Neural progenitor cell (in vitro differentiated cells): ENCODE data around the gene TCP11.

Experiments
- EZH2 ChIP-seq: fragments of 200-600 bp; sonication (generic); IDR thresholded peaks from 2 replicates; pipeline ENCODE4 v1.6.1; 2017; ENCODE audit warnings: antibody characterized with exemption, mild to moderate bottlenecking, moderate library complexity
- EZH2phosphoT487 ChIP-seq: fragments of 200-600 bp; sonication (generic); IDR thresholded peaks from 2 replicates; pipeline ENCODE4 v1.6.1; 2017; ENCODE audit warnings: antibody characterized with exemption
- TF ChIP-seq, protein P1 (sequence below): fragments of 200-600 bp; sonication (generic); IDR thresholded peaks from 2 replicates; pipeline ENCODE4 v1.5.1; 2017; ENCODE audit warnings: antibody characterized with exemption, mild to moderate bottlenecking

DNA sequence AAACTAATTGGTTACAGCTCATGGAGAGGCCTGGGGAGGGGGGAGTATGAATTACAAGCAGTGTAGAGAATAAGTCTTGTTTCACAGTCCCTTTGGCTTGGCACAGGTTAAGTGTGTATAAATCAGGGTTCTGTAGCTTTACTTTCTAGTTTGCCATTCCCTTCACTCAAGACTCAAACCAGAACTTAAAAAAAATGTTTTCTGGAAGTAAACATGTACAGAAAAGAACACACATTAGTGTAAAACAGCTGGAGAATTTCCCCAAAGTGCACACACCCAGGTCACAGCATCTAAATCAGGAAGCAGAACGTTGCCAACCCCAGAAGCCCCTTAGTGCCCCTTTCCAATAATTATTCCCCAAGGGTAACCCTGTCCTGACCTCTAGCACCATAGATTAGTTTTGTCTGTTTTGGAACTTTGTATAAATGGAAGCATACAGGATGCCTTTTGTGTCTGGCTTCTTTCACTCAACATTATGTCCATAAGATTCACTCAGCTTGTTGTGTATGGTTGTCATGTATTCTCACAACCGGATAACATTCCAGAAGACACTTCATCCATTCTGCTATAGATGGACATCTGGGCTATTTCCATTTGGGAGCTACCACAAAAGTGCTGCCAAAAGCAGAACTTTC, 38.9 kb upstream of the TCP11 start:
- TF ChIP-seq, protein P1, sequence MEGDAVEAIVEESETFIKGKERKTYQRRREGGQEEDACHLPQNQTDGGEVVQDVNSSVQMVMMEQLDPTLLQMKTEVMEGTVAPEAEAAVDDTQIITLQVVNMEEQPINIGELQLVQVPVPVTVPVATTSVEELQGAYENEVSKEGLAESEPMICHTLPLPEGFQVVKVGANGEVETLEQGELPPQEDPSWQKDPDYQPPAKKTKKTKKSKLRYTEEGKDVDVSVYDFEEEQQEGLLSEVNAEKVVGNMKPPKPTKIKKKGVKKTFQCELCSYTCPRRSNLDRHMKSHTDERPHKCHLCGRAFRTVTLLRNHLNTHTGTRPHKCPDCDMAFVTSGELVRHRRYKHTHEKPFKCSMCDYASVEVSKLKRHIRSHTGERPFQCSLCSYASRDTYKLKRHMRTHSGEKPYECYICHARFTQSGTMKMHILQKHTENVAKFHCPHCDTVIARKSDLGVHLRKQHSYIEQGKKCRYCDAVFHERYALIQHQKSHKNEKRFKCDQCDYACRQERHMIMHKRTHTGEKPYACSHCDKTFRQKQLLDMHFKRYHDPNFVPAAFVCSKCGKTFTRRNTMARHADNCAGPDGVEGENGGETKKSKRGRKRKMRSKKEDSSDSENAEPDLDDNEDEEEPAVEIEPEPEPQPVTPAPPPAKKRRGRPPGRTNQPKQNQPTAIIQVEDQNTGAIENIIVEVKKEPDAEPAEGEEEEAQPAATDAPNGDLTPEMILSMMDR, result no peak
- TF ChIP-seq EZH2 (no peak), EZH2phosphoT487 (no peak)
